Measurements from ENCODE around the gene SPIRE2. TPM values are rescaled to one million over a fixed set of nuclear protein-coding genes. Genes with fewer than 3 reads are reported as not detected.
"Not testable (repeated sequence)": the region's sequence is repeated elsewhere in the genome, so short reads cannot be mapped to it uniquely, and the experiment has no call there.

SPIRE2 gene
- total RNA-seq, 1 experiment from 2014 or later = 29.6 TPM

GRCh38 chr16:89873109-89873971 lies 45.1 kb downstream of the SPIRE2 start, which contains the start of gene TCF25:
TCF25 (plus strand) TSS chr16:89873592; CDS start chr16:89873668, 76 bp downstream.
- H3K4me1 Mint-ChIP-seq (ENCODE audit: low read depth, unreplicated experiment) = peaks cover 7% of the 10 kb centered on the region
- TSS peak; percentile 63 for BruUV-seq (replicated peaks)
- intact Hi-C loops (cut with micrococcal nuclease; ENCODE audit: unreplicated experiment) = no loop called here

GRCh38 chr16:89873972-89874689 lies 45.9 kb downstream of the SPIRE2 start:
- Histone ChIP-seq H3K9me3 (peaks cover 3% of the 10 kb centered on the region; the same call in 1 of the 2 replicates), H3K4me3 (ENCODE audit: low read depth, low read length) (peak overlapping the region; percentile 100), H3K36me3 (ENCODE audit: control insufficient read depth, insufficient read depth, low read length) (peaks cover 6% of the 10 kb centered on the region), H3K27me3 (replicated peaks; ENCODE audit: control insufficient read depth, insufficient read depth, low read length) (no peaks in the 10 kb centered on the region), H3K4me1 (peaks cover 11% of the 10 kb centered on the region)
- peak; percentile 95 to 98 for DNase-seq
- no TSS peak for BruUV-seq (replicated peaks)
- ChIA-PET POLR2A (interaction anchor here (0.5 to 1.4 kb wide), 12 partner anchors 15 to 1211 kb away, joined by 3 to 11 read pairs (median 4); partner anchors contain the start of genes DBNDD1, MC1R, MVD and TUBB3), CTCF (interaction anchor here (0.6 to 2.1 kb wide), 4 partner anchors 13 to 174 kb away, joined by 3 to 16 read pairs (median 4); partner anchors contain the start of gene SPATA2L)
- H3K27ac Mint-ChIP-seq (ENCODE audit: unreplicated experiment) = peak overlapping the region; percentile 94
- peak overlapping the region; percentile 87 for H3K4me3 Mint-ChIP-seq (ENCODE audit: unreplicated experiment)
- TF ChIP-seq CTCF (IDR thresholded peaks at IDR 0.05; ENCODE audit: insufficient read depth in 1 of 2, low read depth in 1 of 2, low read length in 1 of 2, severe bottlenecking in 1 of 2, unreplicated experiment in 1 of 2) = no peak
- H3K4me1 Mint-ChIP-seq (ENCODE audit: low read depth, unreplicated experiment) = peaks cover 7% of the 10 kb centered on the region
- H3K9me3 Mint-ChIP-seq (ENCODE audit: unreplicated experiment) = no peaks in the 10 kb centered on the region
- intact Hi-C loops (cut with micrococcal nuclease; ENCODE audit: unreplicated experiment) = loop anchor here (2.0 kb wide), 1 partner anchor 47 kb away; no protein-coding TSS in a partner anchor
- no peaks in the 10 kb centered on the region for H3K27me3 Mint-ChIP-seq (ENCODE audit: insufficient read depth, unreplicated experiment)
- H3K36me3 Mint-ChIP-seq (ENCODE audit: insufficient read depth, unreplicated experiment) = peaks cover 53% of the 10 kb centered on the region

More at GRCh38 chr16:89873109-89873971, 45.1 kb downstream of the SPIRE2 start, which contains the start of gene TCF25:
- H3K9me3 Mint-ChIP-seq (ENCODE audit: unreplicated experiment) = no peaks in the 10 kb centered on the region
- peak; percentile 89 to 90 for DNase-seq
- H3K4me1 ChIP-seq = peaks cover 11% of the 10 kb centered on the region
- peaks cover 3% of the 10 kb centered on the region; the same call in 1 of the 2 replicates for H3K36me3 ChIP-seq (ENCODE audit: control insufficient read depth, insufficient read depth, low read length)
- ChIA-PET POLR2A (interaction anchor here (0.5 to 1.4 kb wide), 23 partner anchors 9 to 1211 kb away, joined by 3 to 11 read pairs (median 4); partner anchors contain the start of genes DBNDD1, MC1R, MVD and SPATA2L), CTCF (interaction anchor here (0.6 to 2.1 kb wide), 8 partner anchors 12 to 215 kb away, joined by 3 to 16 read pairs (median 3); partner anchors contain the start of genes MC1R, SPATA2L and TUBB3)
- H3K36me3 Mint-ChIP-seq (ENCODE audit: insufficient read depth, unreplicated experiment) = peaks cover 46% of the 10 kb centered on the region
- H3K27me3 Mint-ChIP-seq (ENCODE audit: insufficient read depth, unreplicated experiment) = no peaks in the 10 kb centered on the region
- peak within 1 kb of the TSS; percentile 87 for H3K4me3 Mint-ChIP-seq (ENCODE audit: unreplicated experiment)
- H3K4me3 ChIP-seq (ENCODE audit: low read depth, low read length) = peak within 1 kb of the TSS; percentile 100
- no peaks in the 10 kb centered on the region for H3K27me3 ChIP-seq (replicated peaks; ENCODE audit: control insufficient read depth, insufficient read depth, low read length)
- TF ChIP-seq CTCF (IDR thresholded peaks at IDR 0.05; ENCODE audit: insufficient read depth in 1 of 2, low read depth in 1 of 2, low read length in 1 of 2, severe bottlenecking in 1 of 2, unreplicated experiment in 1 of 2) = no peak
- peaks cover 5% of the 10 kb centered on the region; the same call in 1 of the 2 replicates for H3K9me3 ChIP-seq
- peak within 1 kb of the TSS; percentile 94 for H3K27ac Mint-ChIP-seq (ENCODE audit: unreplicated experiment)

GRCh38 chr16:89879123-89879522 lies 50.8 kb downstream of the SPIRE2 start:
- POLR2A ChIA-PET; intact Hi-C loops (cut with micrococcal nuclease; ENCODE audit: unreplicated experiment); DNase-seq; H3K4me3 ChIP-seq (ENCODE audit: low read depth, low read length); H3K27ac Mint-ChIP-seq (ENCODE audit: unreplicated experiment); H3K4me1 Mint-ChIP-seq (ENCODE audit: low read depth, unreplicated experiment); BruUV-seq (replicated peaks); H3K4me3 Mint-ChIP-seq (ENCODE audit: unreplicated experiment); H3K9me3 Mint-ChIP-seq (ENCODE audit: unreplicated experiment); H3K27me3 Mint-ChIP-seq (ENCODE audit: insufficient read depth, unreplicated experiment); H3K27me3 ChIP-seq (replicated peaks; ENCODE audit: control insufficient read depth, insufficient read depth, low read length); H3K9me3 ChIP-seq; H3K4me1 ChIP-seq: not testable (repeated sequence)
- H3K36me3 Mint-ChIP-seq (ENCODE audit: insufficient read depth, unreplicated experiment) = peaks cover 66% of the 10 kb centered on the region
- peaks cover 11% of the 10 kb centered on the region for H3K36me3 ChIP-seq (ENCODE audit: control insufficient read depth, insufficient read depth, low read length)
- CTCF ChIA-PET = interaction anchor here (0.6 kb wide), 1 partner anchor 32 kb away, joined by 3 read pairs; no protein-coding TSS in a partner anchor

Measured in Caco-2 (cell line).